GM18909 (cell line): ENCODE measurements around the gene ANKRD52.

Source experiments
- ATAC-seq: cut with Tn5 transposase; IDR thresholded peaks from one replicate; pipeline ENCODE4 v1.9.1; 2021; ENCODE audit warnings: mild to moderate bottlenecking; ENCODE audit not compliant: unreplicated experiment, poor library complexity

The ANKRD52 gene

DNA sequence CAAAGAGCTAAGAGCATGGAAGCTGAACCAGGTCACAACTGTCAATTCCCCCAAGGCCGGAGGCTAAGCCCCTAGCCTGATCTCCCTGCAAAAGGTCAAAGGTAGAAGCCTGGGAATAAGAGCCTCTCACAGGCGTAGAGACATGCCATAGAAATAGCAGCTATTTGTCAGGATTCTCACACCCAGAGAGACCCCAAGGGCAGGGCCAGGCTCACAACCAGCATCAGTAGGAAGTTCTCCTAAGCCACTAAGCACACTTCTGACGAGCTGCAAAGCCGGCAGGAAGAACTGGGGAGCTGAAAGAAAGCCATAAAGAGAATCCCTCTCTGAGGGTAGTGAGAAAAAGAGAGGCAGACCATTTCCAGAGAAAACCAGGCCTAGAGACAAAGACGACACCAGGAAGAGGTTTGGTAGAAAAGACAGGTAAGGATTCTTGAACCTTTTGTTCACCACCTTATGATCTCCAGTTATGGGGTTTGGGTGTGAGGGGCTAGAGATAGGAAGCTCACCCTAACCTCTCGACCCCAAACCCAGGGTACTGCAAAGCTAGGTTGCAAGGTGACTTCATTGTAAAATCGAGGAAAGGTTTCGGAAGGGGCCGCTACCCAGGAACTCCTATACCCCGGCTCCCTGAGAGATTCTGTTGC, 69.9 kb downstream of the ANKRD52 start:
- ATAC-seq: no peak
